Progenitor cell of endocrine pancreas (in vitro differentiated cells): Measurements from ENCODE around the gene GULP1. TPM values are rescaled to one million over a fixed set of nuclear protein-coding genes. Genes with fewer than 3 reads are reported as not detected.

Source experiments
- DNase-seq: peaks from one replicate; pipeline ENCODE4 v3.0.0; 2021; ENCODE audit warnings: low spot score; ENCODE audit not compliant: unreplicated experiment
- H3K27ac Mint-ChIP-seq: 2 replicates; pipeline ENCODE4 v1.8.0; 2021; ENCODE audit warnings: mild to moderate bottlenecking, moderate library complexity, mixed read lengths
- H3K27me3 Mint-ChIP-seq: 2 replicates; pipeline ENCODE4 v1.8.0; 2021; ENCODE audit warnings: mixed read lengths
- H3K36me3 Mint-ChIP-seq: 2 replicates; pipeline ENCODE4 v1.8.0; 2022; ENCODE audit warnings: mixed read lengths; ENCODE audit not compliant: insufficient read depth
- H3K4me1 Mint-ChIP-seq: 2 replicates; pipeline ENCODE4 v1.8.0; 2021; ENCODE audit warnings: low read depth, mixed read lengths
- H3K4me3 Mint-ChIP-seq: 2 replicates; pipeline ENCODE4 v1.8.0; 2021; ENCODE audit warnings: low read depth, mild to moderate bottlenecking, moderate library complexity, mixed read lengths
- H3K9me3 Mint-ChIP-seq: 2 replicates; pipeline ENCODE4 v1.8.0; 2021; ENCODE audit warnings: low read depth, mixed read lengths
- CTCF ChIP-seq: fragments of 200-600 bp; sonication (generic); IDR thresholded peaks from one replicate; pipeline ENCODE4 v1.5.0; 2021; ENCODE audit warnings: antibody characterized with exemption, mild to moderate bottlenecking; ENCODE audit not compliant: unreplicated experiment
- total RNA-seq: library from RNA; stranded (reverse); gene quantifications from 2 replicates; pipeline ENCODE4 v1.2.1, GENCODE V29; 2021

The GULP1 gene
- total RNA-seq, 1 donor from 2014 or later, result 39.4 TPM

GRCh38 chr2:188327518-188328213 lies 36.0 kb downstream of the GULP1 start:
- H3K4me1 Mint-ChIP-seq, result peaks cover 18% of the 10 kb centered on the region
- DNase-seq, result no peak
- H3K4me3 Mint-ChIP-seq, result no peak overlapping the region
- H3K36me3 Mint-ChIP-seq, result no peaks in the 10 kb centered on the region
- TF ChIP-seq CTCF, result no peak
- H3K27me3 Mint-ChIP-seq, result no peaks in the 10 kb centered on the region
- H3K27ac Mint-ChIP-seq, result no peak overlapping the region
- H3K9me3 Mint-ChIP-seq, result no peaks in the 10 kb centered on the region

DNA sequence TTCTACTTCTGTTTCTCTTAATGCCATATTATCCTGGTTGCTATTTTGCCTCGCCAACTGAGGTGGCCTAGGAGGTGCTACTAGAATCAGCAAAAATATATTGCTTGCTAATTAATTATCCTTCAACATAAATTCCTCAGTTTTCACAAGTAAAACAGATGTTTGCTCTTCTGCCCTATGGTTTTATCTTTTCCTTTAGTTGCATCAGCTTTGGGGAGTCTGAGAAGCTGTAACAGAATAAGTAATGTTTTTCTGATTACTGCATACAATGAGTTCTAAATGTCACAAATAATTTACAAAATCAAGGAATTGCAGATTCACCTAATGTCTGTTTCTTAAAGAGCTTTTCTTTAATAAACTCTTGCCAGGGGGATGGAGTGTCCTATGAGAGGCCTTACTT lies 36.7 kb downstream of the GULP1 start:
- H3K27me3 Mint-ChIP-seq, result no peaks in the 10 kb centered on the region
- no peaks in the 10 kb centered on the region for H3K36me3 Mint-ChIP-seq
- H3K27ac Mint-ChIP-seq, result no peak overlapping the region
- H3K4me1 Mint-ChIP-seq, result peaks cover 16% of the 10 kb centered on the region
- H3K9me3 Mint-ChIP-seq, result no peaks in the 10 kb centered on the region
- DNase-seq, result no peak
- H3K4me3 Mint-ChIP-seq, result no peak overlapping the region
- TF ChIP-seq CTCF, result no peak

- Mint-ChIP-seq H3K9me3 (no peaks in the 10 kb centered on the region), H3K27ac (no peak overlapping the region), H3K4me3 (no peak overlapping the region), H3K4me1 (peaks cover 22% of the 10 kb centered on the region), H3K36me3 (no peaks in the 10 kb centered on the region), H3K27me3 (no peaks in the 10 kb centered on the region)
- TF ChIP-seq CTCF, result no peak
- no peak for DNase-seq
Observed at GRCh38 chr2:188330316-188331053, 38.8 kb downstream of the GULP1 start.

DNA sequence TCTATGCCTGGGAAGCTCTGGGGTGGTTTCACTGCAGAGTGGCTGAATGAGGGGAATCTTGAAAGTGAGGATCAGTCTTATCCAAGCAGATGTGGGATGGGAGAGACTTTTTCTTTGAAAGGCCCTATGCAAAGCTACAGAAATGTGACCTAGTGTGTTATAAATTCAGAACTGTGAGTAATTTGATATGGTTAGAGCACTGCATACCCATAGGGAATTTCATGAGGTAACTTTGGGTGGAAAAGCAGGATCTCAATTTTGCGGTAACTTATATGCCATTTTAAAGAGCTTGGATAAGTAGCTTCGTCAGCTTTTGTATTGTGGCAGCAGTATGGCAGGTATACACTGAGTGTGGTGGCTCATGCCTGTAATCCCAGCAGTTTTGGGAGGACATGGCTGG lies 40.9 kb downstream of the GULP1 start:
- peaks cover 2% of the 10 kb centered on the region for H3K36me3 Mint-ChIP-seq
- no peak overlapping the region for H3K4me3 Mint-ChIP-seq
- no peak for DNase-seq
- H3K27me3 Mint-ChIP-seq, result no peaks in the 10 kb centered on the region
- no peaks in the 10 kb centered on the region for H3K9me3 Mint-ChIP-seq
- peaks cover 13% of the 10 kb centered on the region for H3K4me1 Mint-ChIP-seq
- TF ChIP-seq CTCF, result no peak
- no peak overlapping the region for H3K27ac Mint-ChIP-seq

- TF ChIP-seq CTCF, result no peak
- Mint-ChIP-seq H3K27ac (no peak overlapping the region), H3K4me1 (peaks cover 13% of the 10 kb centered on the region), H3K9me3 (no peaks in the 10 kb centered on the region), H3K36me3 (peaks cover 2% of the 10 kb centered on the region), H3K4me3 (no peak overlapping the region), H3K27me3 (no peaks in the 10 kb centered on the region)
- no peak for DNase-seq
Observed at GRCh38 chr2:188333751-188334524, 42.3 kb downstream of the GULP1 start.
